B cell (primary cell): Measurements from ENCODE around the gene TRIM38.

Experiments
- EZH2 ChIP-seq: IDR thresholded peaks from 2 replicates; pipeline ENCODE4 v1.6.1; 2012; ENCODE audit warnings: borderline replicate concordance, low read depth, mild to moderate bottlenecking, moderate library complexity, low read length; ENCODE audit not compliant: insufficient read depth, poor library complexity, severe bottlenecking
- TF ChIP-seq, protein P1 (sequence below): fragments of 200-600 bp; IDR thresholded peaks from one replicate; pipeline ENCODE4 v1.8.0; 2022; ENCODE audit warnings: antibody characterized with exemption, mild to moderate bottlenecking

DNA sequence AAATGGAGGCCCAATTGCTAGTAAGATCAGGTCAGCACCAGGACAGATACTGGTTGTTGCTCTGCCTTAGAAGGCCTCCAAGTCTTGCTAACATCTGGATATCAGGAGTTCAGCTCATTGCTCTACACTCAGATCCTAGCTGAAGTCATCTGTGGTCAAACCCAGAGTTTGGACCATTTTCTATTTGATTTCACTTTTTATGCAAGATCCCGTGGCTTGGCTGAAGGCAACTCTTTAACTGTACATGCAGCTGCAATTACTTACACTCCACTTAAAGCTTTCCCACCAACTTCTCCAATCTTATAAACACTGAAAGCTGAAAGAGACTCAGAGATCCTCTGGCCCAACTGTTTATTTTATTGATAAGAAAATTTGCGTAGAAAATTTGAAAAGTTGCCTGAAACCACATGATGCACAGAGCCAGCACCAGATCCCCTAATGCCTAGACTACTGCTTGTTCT, 34.8 kb upstream of the TRIM38 start:
- TF ChIP-seq, protein P1, sequence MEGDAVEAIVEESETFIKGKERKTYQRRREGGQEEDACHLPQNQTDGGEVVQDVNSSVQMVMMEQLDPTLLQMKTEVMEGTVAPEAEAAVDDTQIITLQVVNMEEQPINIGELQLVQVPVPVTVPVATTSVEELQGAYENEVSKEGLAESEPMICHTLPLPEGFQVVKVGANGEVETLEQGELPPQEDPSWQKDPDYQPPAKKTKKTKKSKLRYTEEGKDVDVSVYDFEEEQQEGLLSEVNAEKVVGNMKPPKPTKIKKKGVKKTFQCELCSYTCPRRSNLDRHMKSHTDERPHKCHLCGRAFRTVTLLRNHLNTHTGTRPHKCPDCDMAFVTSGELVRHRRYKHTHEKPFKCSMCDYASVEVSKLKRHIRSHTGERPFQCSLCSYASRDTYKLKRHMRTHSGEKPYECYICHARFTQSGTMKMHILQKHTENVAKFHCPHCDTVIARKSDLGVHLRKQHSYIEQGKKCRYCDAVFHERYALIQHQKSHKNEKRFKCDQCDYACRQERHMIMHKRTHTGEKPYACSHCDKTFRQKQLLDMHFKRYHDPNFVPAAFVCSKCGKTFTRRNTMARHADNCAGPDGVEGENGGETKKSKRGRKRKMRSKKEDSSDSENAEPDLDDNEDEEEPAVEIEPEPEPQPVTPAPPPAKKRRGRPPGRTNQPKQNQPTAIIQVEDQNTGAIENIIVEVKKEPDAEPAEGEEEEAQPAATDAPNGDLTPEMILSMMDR = no peak
- no peak for TF ChIP-seq EZH2
